LoVo (cell line): ENCODE results near the gene NCR3LG1.
A peak's percentile ranks its signal among the peaks of the same experiment; 100 is the strongest.

Experiments used
- DNase-seq: peaks from one replicate; pipeline ENCODE4 v3.0.0-alpha.2; 2016; ENCODE audit warnings: low spot score

Gene NCR3LG1

GRCh38 chr11:17371614-17372013 lies 20.0 kb downstream of the NCR3LG1 start:
- DNase-seq = no peak

DNA sequence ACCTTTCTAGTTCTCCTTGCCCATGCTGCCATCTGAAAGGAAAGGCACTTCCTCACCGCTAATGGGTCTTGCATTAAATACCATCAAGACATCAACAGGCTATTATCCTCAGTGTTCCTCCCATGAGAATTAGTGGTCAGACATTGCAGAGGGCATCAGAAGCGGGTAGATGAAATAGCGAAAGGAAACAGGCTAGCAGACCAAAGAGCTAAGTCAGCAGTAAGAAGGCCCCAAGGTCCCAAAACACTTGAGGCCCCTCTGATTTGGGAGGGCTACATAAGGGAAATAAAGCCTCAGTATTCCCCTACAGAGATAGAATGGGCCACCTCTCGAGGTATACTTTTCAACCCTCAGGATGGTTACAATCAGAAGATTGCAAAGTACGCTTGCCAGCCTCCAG lies 23.9 kb downstream of the NCR3LG1 start:
- DNase-seq = no peak

GRCh38 chr11:17376493-17376892 lies 24.9 kb downstream of the NCR3LG1 start:
- DNase-seq = no peak

GRCh38 chr11:17378655-17379054 lies 27.1 kb downstream of the NCR3LG1 start:
- DNase-seq = no peak

- no peak for DNase-seq
Measured at GRCh38 chr11:17379383-17380180, 28.0 kb downstream of the NCR3LG1 start.

DNA sequence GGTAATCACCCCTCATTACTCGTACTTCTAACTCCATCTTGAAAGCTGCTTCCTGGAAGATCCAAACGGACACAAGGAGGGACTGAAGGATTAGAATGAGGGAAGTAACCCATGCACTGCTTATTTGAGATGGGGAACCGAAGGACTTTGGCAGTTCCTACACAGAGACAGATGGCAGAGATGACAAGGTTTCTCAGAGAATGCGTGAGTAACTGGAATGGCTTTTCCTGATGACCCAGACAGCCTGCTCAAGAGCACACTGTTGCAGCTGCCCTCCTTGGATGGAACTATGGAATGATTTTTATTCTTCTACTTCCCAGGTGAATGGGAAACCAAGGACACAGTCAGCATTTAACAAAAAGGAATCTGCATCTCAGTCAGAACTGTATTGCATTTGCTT lies 29.6 kb downstream of the NCR3LG1 start:
- no peak for DNase-seq

DNA sequence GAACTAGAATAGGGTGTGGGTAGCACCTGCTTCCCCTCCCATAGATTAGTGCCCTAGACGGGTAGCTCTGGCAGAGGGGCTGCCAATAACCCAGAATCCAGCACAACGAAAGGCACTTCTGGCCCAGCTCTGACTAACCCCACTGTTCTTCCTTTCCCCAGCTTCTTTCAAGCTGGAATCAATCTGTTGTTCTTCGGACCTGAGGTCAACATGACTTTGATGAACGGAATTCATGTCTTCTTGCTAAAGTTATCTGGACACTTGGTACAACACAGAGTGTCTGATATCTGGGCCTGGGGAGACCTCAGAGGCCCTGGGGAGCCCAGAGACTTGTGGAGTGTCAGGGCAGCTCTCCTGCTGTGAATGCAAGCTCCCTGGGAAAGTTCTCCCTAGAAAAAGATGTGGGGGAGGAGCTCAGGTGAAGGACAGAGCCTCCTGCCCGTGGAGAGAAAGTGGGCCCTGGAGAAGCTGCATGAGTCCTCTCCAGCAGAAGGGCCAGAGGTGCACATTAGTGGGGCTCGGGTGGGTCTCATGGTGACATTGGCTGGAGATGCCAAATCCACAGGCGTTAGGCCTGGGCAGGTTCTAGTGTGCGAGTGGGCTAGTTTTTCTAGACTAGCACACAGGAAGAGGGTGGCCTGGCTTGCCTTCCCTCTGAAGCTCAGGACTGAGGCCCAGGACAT lies 30.6 kb downstream of the NCR3LG1 start:
- no peak for DNase-seq

GRCh38 chr11:17383461-17383860 lies 31.9 kb downstream of the NCR3LG1 start:
- no peak for DNase-seq

GRCh38 chr11:17384002-17384511 lies 32.5 kb downstream of the NCR3LG1 start:
- peak; percentile 63 for DNase-seq

DNA sequence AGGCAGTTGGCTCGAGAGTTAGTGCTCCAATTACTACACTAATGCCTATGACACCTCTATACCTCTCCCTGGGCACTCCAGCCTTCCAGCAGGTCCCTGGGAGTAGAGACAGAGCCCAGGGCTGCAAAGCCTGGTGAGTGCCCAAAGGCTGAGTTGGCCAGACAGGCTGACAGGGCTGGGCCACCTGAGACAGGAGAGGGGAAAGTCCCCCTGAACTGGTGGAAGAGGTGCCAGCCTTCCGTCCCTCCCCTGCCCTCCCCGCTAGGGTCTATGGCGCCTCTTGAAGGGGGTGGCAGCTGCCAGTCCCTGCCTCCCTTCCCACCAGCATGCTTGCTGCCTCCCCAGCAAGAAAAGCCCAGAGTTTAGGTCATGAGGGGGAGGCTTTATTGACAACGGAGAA lies 33.9 kb downstream of the NCR3LG1 start:
- no peak for DNase-seq

DNA sequence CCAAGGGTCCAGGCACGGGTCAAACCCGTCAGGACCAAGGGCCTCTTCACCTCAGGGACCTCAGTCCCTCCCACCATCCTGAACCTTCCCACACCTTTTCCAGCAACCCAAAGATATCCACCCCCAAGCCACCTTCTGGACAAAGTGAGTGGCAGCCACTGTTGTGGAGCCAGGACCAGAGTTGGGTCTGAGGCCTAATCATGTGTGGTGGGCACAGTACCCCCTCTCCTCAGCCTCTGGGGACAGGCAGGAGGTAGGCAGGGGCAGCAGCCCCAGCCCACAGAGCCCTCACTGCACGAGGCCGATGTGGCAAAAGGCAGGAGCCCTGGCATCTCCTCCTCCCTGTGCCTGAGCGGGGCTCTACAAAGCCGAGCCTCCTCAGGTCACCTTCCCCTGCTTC lies 34.3 kb downstream of the NCR3LG1 start:
- no peak for DNase-seq

GRCh38 chr11:17386331-17387084 lies 34.9 kb downstream of the NCR3LG1 start:
- DNase-seq = peak; percentile 40

GRCh38 chr11:17387254-17387653 lies 35.7 kb downstream of the NCR3LG1 start:
- DNase-seq = no peak

- DNase-seq = no peak
Measured at GRCh38 chr11:17387811-17388210, 36.2 kb downstream of the NCR3LG1 start.

DNA sequence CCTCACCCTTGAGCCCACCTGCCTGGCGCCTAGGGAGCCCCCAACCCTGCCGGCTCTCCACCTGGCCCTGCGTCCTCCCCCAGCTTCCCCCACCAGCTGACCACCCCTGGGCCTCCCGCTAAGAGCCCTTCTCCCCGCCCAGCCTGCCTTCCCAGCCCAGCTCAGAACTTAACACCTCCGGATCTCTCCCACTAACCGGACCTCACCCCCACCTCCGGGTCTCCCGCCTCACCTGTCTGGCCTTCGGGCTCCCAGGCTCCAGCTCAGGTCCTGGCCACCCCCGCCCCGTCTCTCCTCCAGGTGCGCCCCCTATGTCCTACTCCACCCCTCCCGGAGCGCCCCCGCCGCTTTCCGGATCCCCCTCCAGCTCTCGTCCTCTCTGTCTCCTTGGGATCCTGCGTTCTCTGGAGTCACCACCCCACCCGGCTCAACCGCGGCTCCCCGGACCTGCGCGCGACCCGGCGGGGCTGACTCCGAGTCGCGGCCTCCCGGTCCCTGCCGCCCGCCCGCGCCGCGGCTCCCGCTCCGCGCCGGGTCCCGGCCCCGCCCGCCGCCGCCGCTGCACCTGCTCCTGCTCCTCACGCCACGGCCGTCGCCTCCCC lies 37.1 kb downstream of the NCR3LG1 start, which contains the start of gene KCNJ11:
Gene KCNJ11 (minus strand): TSS at position 51 of the 602 bp plus-strand sequence. CDS start 568 bp downstream, outside the sequence.
- DNase-seq = peak; percentile 31

- peak; percentile 77 for DNase-seq
Measured at GRCh38 chr11:17389211-17389956, 37.8 kb downstream of the NCR3LG1 start.

- no peak for DNase-seq
Measured at GRCh38 chr11:17389957-17390649, 38.5 kb downstream of the NCR3LG1 start.

DNA sequence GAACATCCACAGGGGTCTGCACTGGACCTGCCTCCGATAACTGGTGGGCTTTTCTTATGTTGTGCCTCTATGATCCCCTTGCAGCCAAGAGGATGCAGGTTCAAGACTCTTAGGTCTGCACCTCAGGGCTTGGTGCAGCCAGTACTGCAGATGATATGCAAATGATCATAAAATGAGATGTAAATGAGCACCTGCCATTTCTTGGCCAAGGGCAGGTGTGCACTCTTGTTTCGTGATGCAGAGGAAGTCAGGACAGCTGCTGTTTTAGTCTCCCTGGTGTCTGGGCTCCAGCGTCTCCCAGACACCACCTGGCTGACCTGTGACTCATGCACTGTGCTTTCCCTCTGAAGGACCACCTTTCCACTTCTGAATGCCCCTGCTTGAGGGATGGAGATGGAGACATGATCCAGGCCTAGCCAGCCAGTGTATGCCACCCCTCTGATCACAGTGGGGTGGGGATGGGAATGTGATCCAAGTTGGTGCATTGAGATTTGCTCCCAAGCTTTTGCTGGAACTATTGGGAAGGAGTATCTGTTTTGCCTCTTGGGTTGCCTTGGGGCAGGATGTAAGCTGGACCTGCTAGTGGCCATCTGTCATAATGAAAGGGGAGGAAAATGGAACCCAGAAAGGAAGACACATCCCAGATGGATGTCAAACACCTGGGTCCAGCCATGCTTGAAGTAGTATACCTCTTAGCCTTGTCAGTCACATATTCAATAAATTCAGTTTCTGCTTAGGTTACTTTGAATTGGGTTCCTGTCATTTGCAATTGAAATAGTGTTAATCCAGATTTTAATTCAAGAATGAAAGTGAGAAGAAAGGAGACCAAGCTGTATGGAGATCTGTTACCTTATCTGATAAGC lies 40.1 kb downstream of the NCR3LG1 start:
- no peak for DNase-seq

- DNase-seq = no peak
Measured at GRCh38 chr11:17392872-17393271, 41.3 kb downstream of the NCR3LG1 start.

DNA sequence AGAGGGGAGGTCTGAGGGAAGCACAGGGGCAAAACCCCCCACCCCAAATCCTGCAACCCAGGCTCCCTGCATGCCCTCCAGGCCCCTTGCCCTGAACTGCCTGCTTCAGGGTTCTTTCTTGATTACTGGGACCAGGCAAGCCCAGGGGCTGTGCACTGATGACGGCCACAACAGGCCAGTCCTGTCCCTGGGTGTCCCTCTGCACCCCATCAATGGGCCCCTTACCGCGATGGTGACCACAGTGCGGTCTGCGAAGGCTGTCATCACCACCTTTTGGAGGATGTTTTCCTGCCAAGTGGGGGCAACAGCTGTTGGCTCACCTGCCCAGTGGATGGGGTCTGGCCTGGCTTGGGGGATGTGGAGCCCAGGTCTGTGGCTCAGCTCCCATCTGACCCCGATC lies 41.9 kb downstream of the NCR3LG1 start:
- no peak for DNase-seq
